OCI-LY7 (cell line): ENCODE results near the gene PIGH. TPM values are rescaled to one million over a fixed set of nuclear protein-coding genes. Genes with fewer than 3 reads are reported as not detected.

Experiments used
- BruUV-seq: library from RNA; stranded (reverse); fragments of 400-500 nt; replicated peaks from 2 replicates; lab custom pipeline; 2021; lab: Mats Ljungman, UMichigan
- CTCF ChIA-PET: fragments of 300-600 bp; sonication (Branson Sonifier 250); formaldehyde crosslinking; loops from one replicate; lab custom pipeline; 2022; ENCODE audit warnings: antibody characterized with exemption; ENCODE audit not compliant: unreplicated experiment; lab: Charles Lee
- POLR2A ChIA-PET: fragments of 300-600 bp; sonication (Branson Sonifier 250); formaldehyde crosslinking; loops from one replicate; lab custom pipeline; 2022; ENCODE audit warnings: antibody characterized with exemption; lab: Charles Lee
- DNase-seq: peaks from one replicate; pipeline ENCODE4 v3.0.0-alpha.2; 2015; ENCODE audit warnings: low spot score
- H2AFZ ChIP-seq: fragments of 200-600 bp; sonication (generic), shearing (Covaris generic); 2 replicates; pipeline ENCODE4 v1.6.1; 2014; ENCODE audit warnings: mild to moderate bottlenecking, antibody characterized with exemption, low read length, moderate library complexity
- H3K27ac ChIP-seq: fragments of 200-600 bp; sonication (generic); 2 replicates; pipeline ENCODE4 v1.5.1; 2014; ENCODE audit warnings: mixed run types, low read depth, mild to moderate bottlenecking, moderate library complexity, low read length, inconsistent platforms; ENCODE audit not compliant: poor library complexity, severe bottlenecking
- H3K36me3 ChIP-seq: fragments of 200-600 bp; sonication (generic); 2 replicates; pipeline ENCODE4 v1.6.1; 2014; ENCODE audit warnings: mild to moderate bottlenecking, antibody characterized with exemption, low read length, moderate library complexity, mixed read lengths; ENCODE audit not compliant: insufficient read depth
- H3K4me1 ChIP-seq: fragments of 200-600 bp; sonication (generic); 2 replicates; pipeline ENCODE4 v1.5.1; 2014; ENCODE audit warnings: mild to moderate bottlenecking, low read length; ENCODE audit not compliant: insufficient read depth, poor library complexity, severe bottlenecking
- H3K4me2 ChIP-seq: fragments of 200-600 bp; sonication (generic); 2 replicates; pipeline ENCODE4 v1.6.1; 2014; ENCODE audit warnings: mild to moderate bottlenecking, low read length
- H3K4me3 ChIP-seq: fragments of 200-600 bp; sonication (generic); 2 replicates; pipeline ENCODE4 v1.5.1; 2014; ENCODE audit warnings: mild to moderate bottlenecking, low read depth, low read length; ENCODE audit not compliant: poor library complexity, severe bottlenecking
- H3K79me2 ChIP-seq: fragments of 200-600 bp; sonication (generic); 2 replicates; pipeline ENCODE4 v1.6.1; 2016; ENCODE audit warnings: low read depth, mild to moderate bottlenecking, low read length, moderate library complexity, mixed read lengths; ENCODE audit not compliant: insufficient read depth
- H3K9me2 ChIP-seq: fragments of 200-600 bp; sonication (generic); 2 replicates; pipeline ENCODE4 v1.6.1; 2016; ENCODE audit warnings: mild to moderate bottlenecking, low read length, mixed read lengths; ENCODE audit not compliant: insufficient read depth
- H3K9me3 ChIP-seq: fragments of 200-600 bp; sonication (generic); 2 replicates; pipeline ENCODE4 v1.6.1; 2014; ENCODE audit warnings: mild to moderate bottlenecking, mixed run types, low read length, mixed read lengths
- H4K20me1 ChIP-seq: fragments of 200-600 bp; sonication (generic); 2 replicates; pipeline ENCODE4 v1.6.1; 2014; ENCODE audit warnings: mild to moderate bottlenecking, antibody characterized with exemption, low read length, moderate library complexity, mixed read lengths; ENCODE audit not compliant: insufficient read depth
- EZH2phosphoT487 ChIP-seq: fragments of 200-600 bp; sonication (generic); IDR thresholded peaks from 2 replicates; pipeline ENCODE4 v1.6.1; 2018; ENCODE audit warnings: low read depth, borderline replicate concordance, mild to moderate bottlenecking, mixed run types, antibody characterized with exemption, low read length, moderate library complexity, mixed read lengths
- intact Hi-C: fragments of 100-400 bp; cut with micrococcal nuclease; formaldehyde crosslinking; loops from one replicate; pipeline ENCODE4 v1.10.0; 2022; ENCODE audit not compliant: unreplicated experiment
- total RNA-seq, 2 experiments: library from RNA; depleted of rRNA in 1 of 2; stranded (reverse); fragments of >200 nt in 1 of 2; shearing (Covaris generic) in 1 of 2; gene quantifications; 2 replicates each; pipeline ENCODE4 v1.2.3, GENCODE V29; 2014 to 2022
- TF ChIP-seq, protein P1 (sequence below): fragments of 200-600 bp; sonication (generic); conservative IDR thresholded peaks from 2 replicates; pipeline ENCODE4 v1.5.1; 2014; ENCODE audit warnings: mild to moderate bottlenecking, antibody characterized with exemption, low read length, moderate library complexity, mixed read lengths

PIGH gene
- total RNA-seq, 2 experiments from 2014 or later = 15.5 to 23.0 TPM

DNA sequence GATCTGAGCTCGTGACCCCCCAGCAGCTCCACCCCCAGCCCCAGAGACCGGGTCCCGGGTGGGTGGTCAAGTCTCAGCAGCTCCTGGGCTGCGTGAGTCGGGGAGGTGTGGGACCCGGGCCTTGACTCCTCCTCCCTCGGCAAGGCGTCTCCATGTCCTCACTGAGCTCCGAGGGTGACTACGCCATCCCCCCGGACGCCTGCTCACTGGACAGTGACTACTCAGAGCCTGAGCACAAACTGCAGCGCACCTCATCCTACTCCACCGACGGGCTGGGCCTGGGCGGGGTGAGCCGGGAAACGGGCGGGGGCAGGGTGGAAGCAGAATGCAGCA, 28.1 kb downstream of the PIGH start:
- H3K79me2 ChIP-seq = no peaks in the 10 kb centered on the region
- ChIA-PET CTCF (interaction anchor here (0.8 to 2.2 kb wide), 3 partner anchors 58 to 144 kb away, joined by 3 to 21 read pairs (median 5); no protein-coding TSS in a partner anchor), POLR2A (interaction anchor here (0.9 to 1.2 kb wide), 3 partner anchors 17 to 147 kb away, joined by 3 read pairs; no protein-coding TSS in a partner anchor)
- DNase-seq = no peak
- no peak overlapping the region for H3K4me3 ChIP-seq
- H3K36me3 ChIP-seq = no peaks in the 10 kb centered on the region
- BruUV-seq = no TSS peak
- no peaks in the 10 kb centered on the region for H3K9me3 ChIP-seq
- H3K27ac ChIP-seq = no peak overlapping the region
- no peaks in the 10 kb centered on the region for H3K4me1 ChIP-seq
- TF ChIP-seq EZH2phosphoT487 = no peak
- TF ChIP-seq, protein P1, sequence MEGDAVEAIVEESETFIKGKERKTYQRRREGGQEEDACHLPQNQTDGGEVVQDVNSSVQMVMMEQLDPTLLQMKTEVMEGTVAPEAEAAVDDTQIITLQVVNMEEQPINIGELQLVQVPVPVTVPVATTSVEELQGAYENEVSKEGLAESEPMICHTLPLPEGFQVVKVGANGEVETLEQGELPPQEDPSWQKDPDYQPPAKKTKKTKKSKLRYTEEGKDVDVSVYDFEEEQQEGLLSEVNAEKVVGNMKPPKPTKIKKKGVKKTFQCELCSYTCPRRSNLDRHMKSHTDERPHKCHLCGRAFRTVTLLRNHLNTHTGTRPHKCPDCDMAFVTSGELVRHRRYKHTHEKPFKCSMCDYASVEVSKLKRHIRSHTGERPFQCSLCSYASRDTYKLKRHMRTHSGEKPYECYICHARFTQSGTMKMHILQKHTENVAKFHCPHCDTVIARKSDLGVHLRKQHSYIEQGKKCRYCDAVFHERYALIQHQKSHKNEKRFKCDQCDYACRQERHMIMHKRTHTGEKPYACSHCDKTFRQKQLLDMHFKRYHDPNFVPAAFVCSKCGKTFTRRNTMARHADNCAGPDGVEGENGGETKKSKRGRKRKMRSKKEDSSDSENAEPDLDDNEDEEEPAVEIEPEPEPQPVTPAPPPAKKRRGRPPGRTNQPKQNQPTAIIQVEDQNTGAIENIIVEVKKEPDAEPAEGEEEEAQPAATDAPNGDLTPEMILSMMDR = no peak
- intact Hi-C loops = loop anchor here (1.0 to 2.0 kb wide), 2 partner anchors 45 to 145 kb away; no protein-coding TSS in a partner anchor
- no peaks in the 10 kb centered on the region for H4K20me1 ChIP-seq
- H2AFZ ChIP-seq = no peak overlapping the region
- no peak overlapping the region for H3K4me2 ChIP-seq
- H3K9me2 ChIP-seq = no peaks in the 10 kb centered on the region

DNA sequence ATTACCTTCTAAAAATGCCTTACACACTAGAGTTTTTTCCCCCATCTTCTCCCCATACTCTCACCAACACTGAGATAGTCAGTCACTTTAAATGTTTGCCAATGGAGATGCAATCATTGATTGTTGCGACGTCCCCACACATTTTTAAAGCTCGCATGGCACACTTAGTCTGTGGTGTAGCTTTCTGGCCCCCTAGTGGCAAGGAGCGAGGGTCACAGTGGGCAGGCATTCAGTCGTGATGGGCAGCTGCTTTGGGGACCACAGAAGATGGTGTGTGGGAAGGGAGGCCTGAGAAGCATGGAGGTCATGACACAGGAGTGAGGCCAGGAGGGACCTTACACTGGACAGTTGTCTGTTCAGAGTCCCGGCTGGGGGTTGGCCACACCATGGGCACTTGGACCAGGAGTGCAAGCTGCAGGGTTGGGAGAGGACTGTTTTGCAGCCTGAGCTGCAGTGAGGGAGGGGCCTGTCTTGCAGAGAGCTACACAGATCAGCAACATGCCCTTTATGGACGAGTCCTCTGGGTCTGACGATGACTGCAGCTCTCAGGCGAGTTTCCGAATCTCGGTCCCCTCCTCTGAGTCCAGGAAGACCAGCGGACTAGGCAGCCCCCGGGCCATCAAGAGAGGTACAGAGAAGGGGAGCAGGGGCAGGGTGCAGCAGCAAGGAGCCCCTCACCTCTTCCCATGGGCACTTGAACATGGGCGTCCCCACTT, 28.6 kb downstream of the PIGH start:
- peak; percentile 67 for DNase-seq
- ChIA-PET CTCF (interaction anchor here (0.8 to 2.2 kb wide), 5 partner anchors 45 to 144 kb away, joined by 3 to 21 read pairs (median 5); no protein-coding TSS in a partner anchor), POLR2A (interaction anchor here (0.9 to 1.2 kb wide), 3 partner anchors 18 to 146 kb away, joined by 3 read pairs; no protein-coding TSS in a partner anchor)
- Histone ChIP-seq H3K4me2 (no peak overlapping the region), H3K4me1 (no peaks in the 10 kb centered on the region), H3K27ac (no peak overlapping the region), H3K4me3 (no peak overlapping the region), H2AFZ (no peak overlapping the region), H3K79me2 (no peaks in the 10 kb centered on the region), H4K20me1 (no peaks in the 10 kb centered on the region), H3K9me3 (no peaks in the 10 kb centered on the region), H3K9me2 (no peaks in the 10 kb centered on the region), H3K36me3 (no peaks in the 10 kb centered on the region)
- BruUV-seq = no TSS peak
- TF ChIP-seq, protein P1 = peak; percentile 96
- no peak for TF ChIP-seq EZH2phosphoT487
- intact Hi-C loops = loop anchor here (1.0 to 2.0 kb wide), 2 partner anchors 45 to 144 kb away; no protein-coding TSS in a partner anchor

DNA sequence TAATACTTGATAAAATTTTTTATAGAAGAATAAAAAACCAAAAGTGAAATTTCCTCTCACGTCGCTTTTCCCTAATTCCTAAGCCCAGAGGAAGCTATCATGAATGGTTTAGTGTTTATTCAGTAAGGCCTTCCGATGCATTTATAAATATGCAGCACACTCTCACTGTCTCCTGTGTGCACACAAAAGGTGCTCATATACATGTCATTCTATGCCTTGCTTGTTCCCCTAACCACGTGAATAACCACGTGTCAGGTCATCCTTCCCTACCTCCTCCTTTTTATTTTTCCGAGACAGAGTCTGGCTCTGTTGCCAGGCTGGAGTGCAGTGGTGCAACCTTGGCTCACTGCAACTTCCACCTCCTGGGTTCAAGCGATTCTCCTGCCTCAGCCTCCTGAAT, 29.6 kb downstream of the PIGH start:
- CTCF ChIA-PET = no interaction called here
- H2AFZ ChIP-seq = no peak overlapping the region
- no peak overlapping the region for H3K27ac ChIP-seq
- no peaks in the 10 kb centered on the region for H3K4me1 ChIP-seq
- H4K20me1 ChIP-seq = no peaks in the 10 kb centered on the region
- no peaks in the 10 kb centered on the region for H3K36me3 ChIP-seq
- BruUV-seq = no TSS peak
- TF ChIP-seq EZH2phosphoT487 = no peak
- TF ChIP-seq, protein P1 = no peak
- no peaks in the 10 kb centered on the region for H3K9me2 ChIP-seq
- intact Hi-C loops = loop anchor here (2.0 kb wide), 1 partner anchor 44 kb away; no protein-coding TSS in a partner anchor
- no peaks in the 10 kb centered on the region for H3K9me3 ChIP-seq
- no peak overlapping the region for H3K4me2 ChIP-seq
- no peak overlapping the region for H3K4me3 ChIP-seq
- no peaks in the 10 kb centered on the region for H3K79me2 ChIP-seq
- no peak for DNase-seq
- POLR2A ChIA-PET = interaction anchor here (0.9 kb wide), 1 partner anchor 149 kb away, joined by 3 read pairs; no protein-coding TSS in a partner anchor
